HepG2 (cell line): Measurements from ENCODE around the gene SNRNP35.

Source experiments
- ATAD3A ChIP-seq: sonication (generic); formaldehyde crosslinking; IDR thresholded peaks from 2 replicates; pipeline ENCODE4 v1.4.0; 2020; ENCODE audit warnings: missing genetic modification reagents
- EZH2 ChIP-seq: conservative IDR thresholded peaks from 2 replicates; pipeline ENCODE4 v1.6.1; 2012; ENCODE audit warnings: mild to moderate bottlenecking, low read depth, low read length, moderate library complexity
- GPBP1L1 ChIP-seq: sonication (generic); formaldehyde crosslinking; IDR thresholded peaks from 2 replicates; pipeline ENCODE4 v1.5.0; 2020; ENCODE audit warnings: mild to moderate bottlenecking, missing genetic modification reagents
- KDM1A ChIP-seq: IDR thresholded peaks from 2 replicates; pipeline ENCODE4 v1.6.1; 2016; ENCODE audit warnings: missing compliant biosample characterization
- NBN ChIP-seq: fragments of 450-650 bp; conservative IDR thresholded peaks from 2 replicates; pipeline ENCODE4 v1.6.1; 2017
- ZNF639 ChIP-seq: conservative IDR thresholded peaks from 2 replicates; pipeline ENCODE4 v1.6.1; 2018; ENCODE audit warnings: missing genetic modification reagents
- ZNF652 ChIP-seq: IDR thresholded peaks from 2 replicates; pipeline ENCODE4 v1.6.1; 2016; ENCODE audit warnings: low read depth, borderline replicate concordance
- ZSCAN30 ChIP-seq: sonication (generic); formaldehyde crosslinking; IDR thresholded peaks from 2 replicates; pipeline ENCODE4 v1.5.0; 2020; ENCODE audit warnings: mild to moderate bottlenecking, missing genetic modification reagents
- TF ChIP-seq, protein P1 (sequence below): sonication (generic); formaldehyde crosslinking; IDR thresholded peaks from 2 replicates; pipeline ENCODE4 v1.5.0; 2020; ENCODE audit warnings: mild to moderate bottlenecking, missing genetic modification reagents, moderate library complexity

GRCh38 chr12:123428591-123428990 lies 29.3 kb upstream of the SNRNP35 start:
- no peak for TF ChIP-seq ZNF652 (CRISPR knock-in tag)
- no peak for TF ChIP-seq KDM1A (CRISPR knock-in tag)
- TF ChIP-seq ZNF639 (CRISPR knock-in tag), result no peak
- TF ChIP-seq NBN, result no peak
- TF ChIP-seq ZSCAN30 (CRISPR knock-in tag), result no peak
- TF ChIP-seq, protein P1, sequence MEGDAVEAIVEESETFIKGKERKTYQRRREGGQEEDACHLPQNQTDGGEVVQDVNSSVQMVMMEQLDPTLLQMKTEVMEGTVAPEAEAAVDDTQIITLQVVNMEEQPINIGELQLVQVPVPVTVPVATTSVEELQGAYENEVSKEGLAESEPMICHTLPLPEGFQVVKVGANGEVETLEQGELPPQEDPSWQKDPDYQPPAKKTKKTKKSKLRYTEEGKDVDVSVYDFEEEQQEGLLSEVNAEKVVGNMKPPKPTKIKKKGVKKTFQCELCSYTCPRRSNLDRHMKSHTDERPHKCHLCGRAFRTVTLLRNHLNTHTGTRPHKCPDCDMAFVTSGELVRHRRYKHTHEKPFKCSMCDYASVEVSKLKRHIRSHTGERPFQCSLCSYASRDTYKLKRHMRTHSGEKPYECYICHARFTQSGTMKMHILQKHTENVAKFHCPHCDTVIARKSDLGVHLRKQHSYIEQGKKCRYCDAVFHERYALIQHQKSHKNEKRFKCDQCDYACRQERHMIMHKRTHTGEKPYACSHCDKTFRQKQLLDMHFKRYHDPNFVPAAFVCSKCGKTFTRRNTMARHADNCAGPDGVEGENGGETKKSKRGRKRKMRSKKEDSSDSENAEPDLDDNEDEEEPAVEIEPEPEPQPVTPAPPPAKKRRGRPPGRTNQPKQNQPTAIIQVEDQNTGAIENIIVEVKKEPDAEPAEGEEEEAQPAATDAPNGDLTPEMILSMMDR (CRISPR knock-in tag), result no peak
- TF ChIP-seq ATAD3A (CRISPR knock-in tag), result no peak
- TF ChIP-seq GPBP1L1 (CRISPR knock-in tag), result no peak
- no peak for TF ChIP-seq EZH2
